GM19035 (cell line): ENCODE results near the gene GPR35.
"Not testable (repeated sequence)": the region's sequence is repeated elsewhere in the genome, so short reads cannot be mapped to it uniquely, and the experiment has no call there.

Experiments
- ATAC-seq: cut with Tn5 transposase; IDR thresholded peaks from one replicate; pipeline ENCODE4 v1.9.1; 2021; ENCODE audit not compliant: unreplicated experiment

GPR35 gene

DNA sequence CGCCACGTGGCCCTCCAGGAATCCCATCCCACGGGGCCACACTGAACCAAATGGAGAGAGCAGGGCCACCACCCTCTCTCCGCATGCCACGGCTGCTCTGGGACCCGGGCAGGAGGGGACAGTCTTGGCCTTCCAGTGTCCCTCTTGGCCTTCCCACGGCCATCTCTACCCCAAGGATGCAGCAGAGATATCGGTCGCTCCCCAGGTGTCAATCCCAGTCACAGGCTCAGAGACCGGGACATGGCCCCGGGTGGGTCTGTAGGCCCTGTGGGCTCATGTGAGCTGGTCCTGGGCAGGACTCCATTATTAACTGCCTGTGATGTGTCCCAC, 23.5 kb upstream of the GPR35 start:
- ATAC-seq, result no peak

- ATAC-seq, result no peak
These were observed 22.8 kb upstream of the GPR35 start for GRCh38 chr2:240602266-240603050.

GRCh38 chr2:240603081-240603835, 22.0 kb upstream of the GPR35 start:
- ATAC-seq, result no peak

DNA sequence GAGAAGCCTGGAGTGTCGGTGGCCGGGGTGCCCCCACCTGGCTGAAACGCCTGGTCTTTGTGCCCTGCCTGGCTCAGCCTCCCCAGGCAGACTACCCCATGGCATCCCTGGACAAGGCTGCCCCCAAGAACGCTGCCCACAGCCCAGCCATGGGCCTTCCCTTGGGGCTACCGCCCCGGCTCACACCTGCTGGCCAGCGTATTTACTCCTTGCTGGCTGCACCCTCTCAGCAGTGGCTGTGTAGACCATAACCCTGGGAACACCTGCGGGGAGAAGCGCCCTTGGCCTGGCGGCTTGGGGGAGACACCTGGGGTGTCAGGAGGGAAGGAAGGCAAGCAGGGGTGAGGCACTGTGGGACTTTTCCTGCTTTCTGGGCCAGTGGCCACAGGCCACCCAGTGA, 21.4 kb upstream of the GPR35 start:
- no peak for ATAC-seq

GRCh38 chr2:240604291-240604938, 20.9 kb upstream of the GPR35 start:
- ATAC-seq, result no peak

DNA sequence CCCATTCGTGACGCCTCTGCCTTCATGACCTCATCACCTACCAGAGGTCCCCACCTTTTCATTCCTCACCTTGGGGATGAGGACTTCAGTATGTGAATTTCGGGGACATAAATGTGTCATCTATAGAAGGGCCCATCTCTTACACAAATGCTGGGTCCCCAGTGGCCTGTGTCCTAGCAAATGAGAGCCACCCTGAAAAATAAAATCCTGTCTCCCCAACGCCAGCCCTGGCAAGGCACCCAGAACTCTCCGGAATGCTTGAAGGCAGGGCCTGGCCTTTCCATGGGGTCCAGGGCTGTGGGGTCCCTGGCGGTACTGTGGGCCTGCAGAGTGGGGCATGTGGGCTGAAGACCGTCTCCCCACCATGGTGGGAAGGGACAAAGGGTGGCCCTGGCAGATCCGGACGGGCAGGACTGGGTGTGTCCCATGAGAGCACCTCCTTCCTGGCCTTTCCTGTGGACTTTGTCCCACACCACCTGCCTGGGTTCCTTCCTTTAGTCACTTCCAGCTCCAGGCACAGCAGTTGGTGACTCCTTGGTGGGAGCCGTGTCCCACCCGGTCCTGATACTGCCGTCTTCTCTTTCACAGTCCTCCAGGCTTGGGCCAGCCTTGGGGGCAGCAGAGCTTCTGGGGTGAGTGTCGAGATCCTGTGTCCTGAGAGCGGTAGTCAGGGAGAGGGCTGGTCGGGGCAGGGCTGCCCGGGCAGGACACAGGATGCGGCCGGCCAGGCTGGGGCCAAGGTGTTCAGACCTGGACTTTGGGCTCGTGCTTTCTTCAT, 20.2 kb upstream of the GPR35 start:
- ATAC-seq, result no peak

GRCh38 chr2:240605867-240606743, 19.2 kb upstream of the GPR35 start:
- ATAC-seq, result no peak

GRCh38 chr2:240611601-240612210, 13.6 kb upstream of the GPR35 start:
- ATAC-seq, result no peak

DNA sequence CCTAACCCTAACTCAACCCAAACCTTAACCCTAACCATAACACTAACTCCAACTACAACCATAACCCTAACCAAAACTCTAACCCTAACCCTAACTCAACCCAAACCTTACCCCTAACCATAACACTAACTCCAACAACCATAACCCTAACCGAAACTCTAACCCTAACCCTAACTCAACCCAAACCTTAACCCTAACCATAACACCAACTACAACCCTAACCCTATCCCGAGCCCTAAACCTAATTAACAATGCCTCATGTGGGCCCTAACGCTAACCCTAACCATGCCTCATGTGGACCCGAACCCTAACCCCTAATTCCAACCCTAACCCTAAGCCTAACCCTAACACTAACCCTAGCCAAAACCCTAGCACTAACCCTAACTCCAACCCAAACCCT, 11.5 kb upstream of the GPR35 start:
- ATAC-seq, result no peak

- no peak for ATAC-seq
These were observed 10.9 kb upstream of the GPR35 start for GRCh38 chr2:240614391-240614790.

DNA sequence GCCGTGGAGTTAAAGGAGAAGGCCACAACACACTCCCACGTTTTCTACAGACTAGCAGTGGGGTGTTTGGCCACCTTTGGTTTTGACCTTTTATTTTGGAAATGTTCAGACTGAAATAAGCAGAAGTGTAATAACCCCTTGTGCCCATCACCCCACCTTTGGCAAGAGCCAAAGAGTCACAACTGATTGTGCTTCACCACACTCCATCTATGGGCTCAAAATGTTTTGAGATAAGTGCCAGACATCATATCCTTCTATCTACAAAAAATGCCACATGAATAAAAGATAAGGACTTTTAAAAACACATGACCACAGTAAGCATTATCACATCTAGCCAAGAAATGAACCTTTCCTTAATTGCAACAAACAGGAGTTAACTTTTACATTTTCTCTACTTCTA, 9.9 kb upstream of the GPR35 start:
- ATAC-seq, result no peak

DNA sequence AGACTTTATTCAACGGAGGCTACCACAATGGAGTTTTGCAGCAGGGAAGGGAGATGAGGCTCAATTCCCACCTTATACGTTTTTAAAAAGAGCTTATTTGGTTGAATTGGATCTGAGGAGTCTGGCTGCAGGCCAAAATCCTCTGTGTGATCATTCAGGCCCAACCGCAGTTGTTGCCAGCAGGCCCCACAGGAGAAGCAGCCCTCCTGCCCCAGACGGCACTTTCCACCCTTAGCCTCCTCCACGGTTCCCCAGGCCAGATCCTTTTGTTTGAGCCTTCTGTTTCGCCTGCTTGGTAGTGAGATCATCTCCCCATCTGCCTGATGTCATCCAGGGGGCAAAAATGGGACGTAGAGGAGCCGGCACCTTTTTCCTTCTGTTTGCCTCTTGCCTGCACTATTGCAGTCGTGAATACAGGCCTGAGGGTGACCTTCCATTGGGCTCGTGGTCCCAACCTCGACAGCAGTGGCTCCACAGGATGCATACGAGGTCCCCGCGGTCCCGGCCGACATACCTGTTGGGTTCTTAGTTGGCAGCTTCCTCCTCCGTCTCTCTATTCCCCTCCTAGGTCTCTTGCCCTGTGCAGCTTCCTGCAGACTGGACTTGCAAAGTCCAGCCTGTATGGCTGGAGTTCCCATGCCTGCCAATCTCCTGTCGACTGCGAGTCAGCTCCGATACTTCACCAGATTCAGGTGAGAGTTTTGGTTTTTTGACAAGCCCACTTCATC, 9.3 kb upstream of the GPR35 start:
- no peak for ATAC-seq

DNA sequence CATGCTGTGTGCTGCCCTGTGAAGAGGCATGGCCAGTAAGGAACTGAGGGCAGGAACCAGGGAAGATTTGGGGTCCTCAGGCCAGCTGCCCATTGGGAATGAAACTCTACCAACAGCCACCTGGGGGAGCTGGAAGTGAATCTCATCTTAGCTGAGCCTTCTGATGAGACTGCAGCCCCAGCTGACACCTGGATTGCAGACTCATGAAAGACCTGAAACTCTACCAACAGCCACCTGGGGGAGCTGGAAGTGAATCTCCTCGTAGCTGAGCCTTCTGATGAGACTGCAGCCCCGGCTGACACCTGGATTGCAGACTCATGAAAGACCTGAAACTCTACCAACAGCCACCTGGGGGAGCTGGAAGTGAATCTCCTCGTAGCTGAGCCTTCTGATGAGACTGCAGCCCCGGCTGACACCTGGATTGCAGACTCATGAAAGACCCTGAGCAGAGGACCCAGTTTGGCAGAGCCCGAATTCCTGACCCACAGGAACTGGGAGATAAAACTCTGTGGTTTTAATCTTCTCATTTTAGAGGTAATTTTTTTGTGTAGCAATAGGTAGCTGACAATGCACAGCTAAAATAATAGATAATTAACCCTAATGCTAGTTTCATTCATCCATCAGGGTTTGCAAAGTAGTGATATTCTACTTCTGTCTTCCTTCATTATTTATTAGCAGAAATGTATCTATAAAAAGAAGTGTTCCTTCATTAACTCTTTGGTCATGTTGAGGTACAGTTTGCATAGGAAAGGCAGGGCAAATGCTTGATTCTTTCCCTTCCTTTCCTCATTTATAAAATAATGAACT, 8.2 kb upstream of the GPR35 start:
- ATAC-seq, result not testable (repeated sequence)

- no peak for ATAC-seq
These were observed 6.5 kb upstream of the GPR35 start for GRCh38 chr2:240618776-240619175.

DNA sequence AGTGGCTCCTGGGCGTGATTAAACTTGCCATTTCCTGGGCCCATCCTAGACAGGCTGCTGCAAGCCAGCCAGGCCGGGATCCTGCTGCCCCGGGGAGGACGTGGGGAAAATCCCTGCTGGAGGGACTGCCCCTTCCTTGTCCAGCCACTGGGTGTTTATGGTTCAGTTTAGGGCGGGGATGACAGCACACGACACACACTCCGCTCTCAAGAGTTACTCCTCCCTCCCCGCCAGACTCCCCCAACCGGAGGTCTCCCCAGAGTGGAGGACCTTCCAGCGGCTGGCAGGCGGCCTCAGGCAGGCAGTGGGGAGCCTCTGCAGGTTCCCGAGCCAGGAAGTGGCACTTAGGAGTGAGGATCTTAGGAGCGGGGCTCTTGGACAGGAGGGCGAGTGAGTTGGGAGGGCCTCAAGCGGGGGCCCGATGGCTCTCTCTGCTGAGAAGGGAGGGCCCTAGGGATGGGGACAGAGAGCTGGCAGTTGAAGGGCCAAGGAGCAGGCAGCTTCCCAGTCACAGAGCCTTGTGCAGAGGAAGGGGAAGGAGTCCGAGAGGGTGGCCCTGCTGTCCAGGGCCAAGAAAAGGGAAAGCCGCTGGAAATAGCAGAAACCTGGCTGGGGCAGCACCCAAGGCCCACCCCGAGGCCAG, 5.7 kb upstream of the GPR35 start:
- no peak for ATAC-seq

- no peak for ATAC-seq
These were observed 5.0 kb upstream of the GPR35 start for GRCh38 chr2:240620149-240620731.

DNA sequence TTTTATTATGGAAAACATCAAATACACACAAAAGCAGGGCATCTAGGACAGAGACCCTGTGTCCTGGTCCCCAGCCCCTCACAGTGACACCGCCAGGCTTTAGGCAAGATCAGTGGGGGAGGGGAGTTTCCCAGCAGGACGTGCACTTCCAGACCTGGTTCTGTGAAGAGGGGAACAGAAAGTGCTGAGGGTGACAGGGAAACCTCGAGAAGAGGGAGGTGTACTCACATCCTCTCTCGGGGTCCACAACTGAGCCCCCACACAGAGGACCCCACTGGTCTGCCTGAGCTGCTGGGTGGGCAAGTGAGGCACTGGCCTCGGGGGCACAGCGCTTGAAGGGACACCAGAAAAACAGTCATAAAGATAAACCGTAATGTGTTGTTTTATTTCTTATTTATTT, 4.4 kb upstream of the GPR35 start:
- ATAC-seq, result no peak

DNA sequence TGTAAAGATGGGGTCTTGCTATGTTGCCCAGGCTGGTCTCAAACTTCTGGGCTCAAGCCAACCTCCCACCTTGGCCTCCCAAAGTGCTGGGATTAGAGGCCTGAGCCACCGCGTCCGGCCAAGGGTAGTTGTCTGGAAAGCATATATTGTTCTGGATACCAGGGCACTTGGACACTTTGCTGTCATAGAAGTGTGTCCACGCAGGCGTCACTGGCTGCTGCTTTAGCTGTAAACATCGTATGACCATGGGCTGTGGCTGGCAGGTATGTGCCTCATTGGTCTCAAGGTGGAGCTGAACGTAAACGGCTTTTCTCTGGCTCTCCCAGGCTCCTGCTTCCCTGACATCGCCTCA, 3.2 kb upstream of the GPR35 start:
- no peak for ATAC-seq
